HepG2 (cell line): ENCODE results near the gene LRIF1. TPM values are rescaled to one million over a fixed set of nuclear protein-coding genes. Genes with fewer than 3 reads are reported as not detected.

Experiments used
- ATRX ChIP-seq: sonication (generic); formaldehyde crosslinking; IDR thresholded peaks from 2 replicates; pipeline ENCODE4 v1.4.0; 2020; ENCODE audit warnings: missing genetic modification reagents, borderline replicate concordance
- BRF2 ChIP-seq: sonication (generic); formaldehyde crosslinking; IDR thresholded peaks from 2 replicates; pipeline ENCODE4 v1.8.1; 2022; ENCODE audit warnings: mild to moderate bottlenecking, missing genetic modification reagents
- CEBPB ChIP-seq: IDR thresholded peaks from 2 replicates; pipeline ENCODE4 v1.6.1; 2011; ENCODE audit warnings: low read depth, low read length, improper control_type of control experiment, borderline replicate concordance
- CREM ChIP-seq, 2 experiments: sonication (generic) in 1 of 2; formaldehyde crosslinking in 1 of 2; IDR thresholded peaks; 2 replicates each; pipeline versions ENCODE4 v1.4.0 to v1.6.1; 2016 to 2020; ENCODE audit warnings: antibody characterized with exemption in 1 of 2, mild to moderate bottlenecking in 1 of 2, missing genetic modification reagents in 1 of 2
- DDIT3 ChIP-seq: sonication (generic); formaldehyde crosslinking; IDR thresholded peaks from 2 replicates; pipeline ENCODE4 v1.4.0; 2020; ENCODE audit warnings: mild to moderate bottlenecking, missing genetic modification reagents
- DNMT1 ChIP-seq: sonication (generic); formaldehyde crosslinking; IDR thresholded peaks from 2 replicates; pipeline ENCODE4 v1.5.1; 2020; ENCODE audit warnings: mild to moderate bottlenecking, missing genetic modification reagents
- E2F1 ChIP-seq: sonication (generic); formaldehyde crosslinking; IDR thresholded peaks from 2 replicates; pipeline ENCODE4 v1.5.0; 2020; ENCODE audit warnings: missing genetic modification reagents
- ETS1 ChIP-seq: sonication (generic); formaldehyde crosslinking; IDR thresholded peaks from 2 replicates; pipeline ENCODE4 v1.4.0; 2020; ENCODE audit warnings: missing genetic modification reagents
- HDAC1 ChIP-seq: sonication (generic); formaldehyde crosslinking; IDR thresholded peaks from 2 replicates; pipeline ENCODE4 v1.5.1; 2020; ENCODE audit warnings: mild to moderate bottlenecking, missing genetic modification reagents
- HIC2 ChIP-seq: sonication (generic); formaldehyde crosslinking; IDR thresholded peaks from 2 replicates; pipeline ENCODE4 v1.9.0; 2022; ENCODE audit warnings: low read depth, missing genetic modification reagents
- MAFF ChIP-seq: IDR thresholded peaks from 2 replicates; pipeline ENCODE4 v1.6.1; 2011; ENCODE audit warnings: low read depth, low read length, improper control_type of control experiment
- MTA1 ChIP-seq: sonication (generic); formaldehyde crosslinking; IDR thresholded peaks from 2 replicates; pipeline ENCODE4 v1.4.0; 2020; ENCODE audit warnings: missing genetic modification reagents, mild to moderate bottlenecking, borderline replicate concordance
- NCOA5 ChIP-seq: sonication (generic); formaldehyde crosslinking; IDR thresholded peaks from 2 replicates; pipeline ENCODE4 v1.4.0; 2020; ENCODE audit warnings: missing genetic modification reagents
- NFE2L2 ChIP-seq: fragments of 150-350 bp; IDR thresholded peaks from 2 replicates; pipeline ENCODE4 v1.6.1; 2014; ENCODE audit warnings: low read length
- RBAK ChIP-seq: sonication (generic); formaldehyde crosslinking; IDR thresholded peaks from 2 replicates; pipeline ENCODE4 v1.5.1; 2020; ENCODE audit warnings: mild to moderate bottlenecking, missing genetic modification reagents
- SNAPC5 ChIP-seq: sonication (generic); formaldehyde crosslinking; IDR thresholded peaks from 2 replicates; pipeline ENCODE4 v1.8.1; 2023; ENCODE audit warnings: mild to moderate bottlenecking, missing genetic modification reagents, borderline replicate concordance
- SRSF1 ChIP-seq: fragments of 200-400 bp; formaldehyde crosslinking; optimal IDR thresholded peaks from 2 replicates; pipeline ENCODE3; 2017; ENCODE audit warnings: mild to moderate bottlenecking, low read depth, low read length, moderate library complexity
- TOPORS ChIP-seq: sonication (generic); formaldehyde crosslinking; IDR thresholded peaks from 2 replicates; pipeline ENCODE4 v1.8.0; 2023; ENCODE audit warnings: mild to moderate bottlenecking, missing genetic modification reagents
- XRCC5 ChIP-seq: fragments of 200-400 bp; formaldehyde crosslinking; optimal IDR thresholded peaks from 2 replicates; pipeline ENCODE3; 2017; ENCODE audit warnings: mild to moderate bottlenecking, low read length
- ZNF10 ChIP-seq: sonication (generic); formaldehyde crosslinking; IDR thresholded peaks from 2 replicates; pipeline ENCODE4 v1.4.0; 2020; ENCODE audit warnings: mild to moderate bottlenecking, low read depth, missing genetic modification reagents, borderline replicate concordance
- ZNF234 ChIP-seq: sonication (generic); formaldehyde crosslinking; conservative IDR thresholded peaks from 2 replicates; pipeline ENCODE4 v1.5.1; 2020; ENCODE audit warnings: mild to moderate bottlenecking, missing genetic modification reagents
- ZNF3 ChIP-seq: IDR thresholded peaks from 2 replicates; pipeline ENCODE4 v1.7.0; 2017; ENCODE audit warnings: inconsistent platforms
- ZNF530 ChIP-seq: sonication (generic); formaldehyde crosslinking; IDR thresholded peaks from 2 replicates; pipeline ENCODE4 v1.5.0; 2020; ENCODE audit warnings: low read depth, mild to moderate bottlenecking, missing genetic modification reagents
- ZNF768 ChIP-seq: sonication (generic); formaldehyde crosslinking; IDR thresholded peaks from 2 replicates; pipeline ENCODE4 v1.4.0; 2020; ENCODE audit warnings: missing genetic modification reagents
- ZSCAN21 ChIP-seq: sonication (generic); formaldehyde crosslinking; IDR thresholded peaks from 2 replicates; pipeline ENCODE4 v1.8.0; 2022; ENCODE audit warnings: mild to moderate bottlenecking, missing genetic modification reagents, moderate library complexity, borderline replicate concordance
- polyA plus RNA-seq, 8 experiments: library from polyadenylated mRNA; depleted of rRNA in 3 of 8; stranded (reverse) in 7 of 8; unstranded in 1 of 8; fragments of >200 nt; fragmentation: Illumina TruSeq in 4 of 8; extraction: Trizol in 4 of 8; gene quantifications; 2 replicates each; pipeline versions ENCODE4 v1.2.1 to v1.2.3, GENCODE V29; 2011 to 2016; ENCODE audit warnings: low read depth in 4 of 8, missing spikeins in 1 of 8, mixed read lengths in 1 of 8; ENCODE audit not compliant: insufficient read depth in 1 of 8
- total RNA-seq, 5 experiments: library from RNA; depleted of rRNA; stranded (reverse); fragments of >200 nt; fragmentation: Illumina TruSeq; extraction: Trizol; gene quantifications; 2 replicates each; pipeline ENCODE4 v1.2.3, GENCODE V29; 2016; ENCODE audit warnings: low read depth in 1 of 5

LRIF1 gene
- total and polyA plus RNA-seq, 2 of the 13 experiments (the other 11 are each of a cell fraction or from before 2014, with no cell fraction given), result 18.4 to 42.4 TPM

- TF ChIP-seq ZNF234 (CRISPR knock-in tag) (no peak), ZNF768 (peak; percentile 41; the same call in 1 of the 2 replicates), TOPORS (peak; percentile 55), ZNF530 (no peak), BRF2 (CRISPR knock-in tag) (0 out of 2 replicates have a peak, but pooled peaks have one; percentile 63), DNMT1 (CRISPR knock-in tag) (no peak), MTA1 (CRISPR knock-in tag) (no peak; the same call in 1 of the 2 replicates), NCOA5 (CRISPR knock-in tag) (no peak), ZNF10 (CRISPR knock-in tag) (no peak), RBAK (CRISPR knock-in tag) (no peak), CEBPB (peak; percentile 98), XRCC5 (no peak), HDAC1 (peak; percentile 21; the same call in 1 of the 2 replicates), CREM (IDR thresholded peaks at IDR 0.05) (peak; percentile 96), CREM (CRISPR knock-in tag; IDR thresholded peaks at IDR 0.05) (no peak), ZSCAN21 (CRISPR knock-in tag) (no peak), HIC2 (no peak), E2F1 (no peak), DDIT3 (CRISPR knock-in tag) (no peak), MAFF (no peak), NFE2L2 (no peak), SRSF1 (peak; percentile 98), ATRX (CRISPR knock-in tag) (no peak), ZNF3 (CRISPR knock-in tag) (no peak; the same call in 1 of the 2 replicates), ETS1 (CRISPR knock-in tag) (no peak), SNAPC5 (CRISPR knock-in tag) (peak; percentile 88; the same call in 1 of the 2 replicates)
Measured at GRCh38 chr1:110963691-110964454, at the start of gene LRIF1 (continued).
